ENCODE data around the gene ACSS2.

Gene ACSS2

GRCh38 chr20:34947336-34947735, 70.9 kb downstream of the ACSS2 start:
- DNase-seq (ENCODE audit: low read depth) = no peak

GRCh38 chr20:34948030-34948429, 71.6 kb downstream of the ACSS2 start:
- DNase-seq (ENCODE audit: low read depth) = no peak

- DNase-seq (ENCODE audit: low read depth) = no peak
Observed at GRCh38 chr20:34949120-34949519, 72.7 kb downstream of the ACSS2 start.

- no peak for DNase-seq (ENCODE audit: low read depth)
Observed at GRCh38 chr20:34951252-34951651, 74.8 kb downstream of the ACSS2 start.

GRCh38 chr20:34951652-34952051, 75.2 kb downstream of the ACSS2 start:
- no peak for DNase-seq (ENCODE audit: low read depth)

- no peak for DNase-seq (ENCODE audit: low read depth)
Observed at GRCh38 chr20:34952671-34953070, 76.3 kb downstream of the ACSS2 start.

GRCh38 chr20:34953960-34954359, 77.5 kb downstream of the ACSS2 start:
- no peak for DNase-seq (ENCODE audit: low read depth)

GRCh38 chr20:34954904-34955230, 78.5 kb downstream of the ACSS2 start:
- no peak for DNase-seq (ENCODE audit: low read depth)

GRCh38 chr20:34955231-34956040, 79.0 kb downstream of the ACSS2 start, which contains the start of the genes GSS and MYH7B:
Gene GSS (minus strand): TSS chr20:34955806. CDS start chr20:34951852, 3,954 bp downstream.
Gene MYH7B (plus strand): TSS chr20:34955868. CDS start chr20:34978006, 22,138 bp downstream.
- DNase-seq (ENCODE audit: low read depth) = peak; percentile 94

GRCh38 chr20:34956041-34956458, 79.6 kb downstream of the ACSS2 start:
- no peak for DNase-seq (ENCODE audit: low read depth)

GRCh38 chr20:34956751-34957472, 80.5 kb downstream of the ACSS2 start:
- no peak for DNase-seq (ENCODE audit: low read depth)

GRCh38 chr20:34964486-34964885, 88.1 kb downstream of the ACSS2 start:
- no peak for DNase-seq (ENCODE audit: low read depth)

- DNase-seq (ENCODE audit: low read depth) = no peak
Observed at GRCh38 chr20:34965051-34965450, 88.6 kb downstream of the ACSS2 start.

- no peak for DNase-seq (ENCODE audit: low read depth)
Observed at GRCh38 chr20:34967421-34967820, 91.0 kb downstream of the ACSS2 start.

- DNase-seq (ENCODE audit: low read depth) = no peak
Observed at GRCh38 chr20:34968042-34968775, 91.8 kb downstream of the ACSS2 start.

GRCh38 chr20:34970193-34970840, 93.9 kb downstream of the ACSS2 start:
- DNase-seq (ENCODE audit: low read depth) = no peak

- no peak for DNase-seq (ENCODE audit: low read depth)
Observed at GRCh38 chr20:34970846-34971560, 94.6 kb downstream of the ACSS2 start.

GRCh38 chr20:34971561-34972235, 95.3 kb downstream of the ACSS2 start:
- no peak for DNase-seq (ENCODE audit: low read depth)

GRCh38 chr20:34974246-34974645, 97.8 kb downstream of the ACSS2 start:
- DNase-seq (ENCODE audit: low read depth) = no peak

- no peak for DNase-seq (ENCODE audit: low read depth)
Observed at GRCh38 chr20:34976286-34976685, 99.9 kb downstream of the ACSS2 start.
